HepG2 (cell line): ENCODE data around the gene DDTL. TPM values are rescaled to one million over a fixed set of nuclear protein-coding genes. Genes with fewer than 3 reads are reported as not detected.

Experiments used
- CHCHD3 ChIP-seq: sonication (generic); formaldehyde crosslinking; IDR thresholded peaks from 2 replicates; pipeline ENCODE4 v1.8.0; 2022; ENCODE audit warnings: mild to moderate bottlenecking, missing genetic modification reagents, moderate library complexity
- CREM ChIP-seq, 2 experiments: sonication (generic) in 1 of 2; formaldehyde crosslinking in 1 of 2; IDR thresholded peaks; 2 replicates each; pipeline versions ENCODE4 v1.4.0 to v1.6.1; 2016 to 2020; ENCODE audit warnings: antibody characterized with exemption in 1 of 2, mild to moderate bottlenecking in 1 of 2, missing genetic modification reagents in 1 of 2
- GATAD1 ChIP-seq: IDR thresholded peaks from 2 replicates; pipeline ENCODE4 v1.6.1; 2016; ENCODE audit warnings: missing genetic modification reagents, missing compliant biosample characterization
- HMGXB4 ChIP-seq, 2 experiments: sonication (generic) in 1 of 2; formaldehyde crosslinking in 1 of 2; IDR thresholded peaks; 2 replicates each; pipeline versions ENCODE4 v1.4.0 to v1.6.1; 2018 to 2020; ENCODE audit warnings: missing genetic modification reagents in 2 of 2, borderline replicate concordance in 1 of 2, low read depth in 1 of 2, mild to moderate bottlenecking in 1 of 2, missing biosample characterization in 1 of 2
- HNRNPUL1 ChIP-seq: fragments of 200-400 bp; formaldehyde crosslinking; IDR thresholded peaks from 2 replicates; pipeline ENCODE4 v1.6.1; 2017; ENCODE audit warnings: low read depth, mild to moderate bottlenecking, low read length, moderate library complexity
- MYNN ChIP-seq: sonication (generic); formaldehyde crosslinking; IDR thresholded peaks from 2 replicates; pipeline ENCODE4 v1.4.0; 2020; ENCODE audit warnings: mild to moderate bottlenecking, low read depth, missing genetic modification reagents
- PCBP1 ChIP-seq: fragments of 200-400 bp; formaldehyde crosslinking; IDR thresholded peaks from 2 replicates; pipeline ENCODE4 v1.6.1; 2017; ENCODE audit warnings: mild to moderate bottlenecking, low read depth, low read length, borderline replicate concordance
- PHF8 ChIP-seq: sonication (generic); formaldehyde crosslinking; IDR thresholded peaks from 2 replicates; pipeline ENCODE4 v1.5.0; 2020; ENCODE audit warnings: missing genetic modification reagents
- RFX1 ChIP-seq: fragments of 450-650 bp; IDR thresholded peaks from 2 replicates; pipeline ENCODE4 v1.6.1; 2017
- RORA ChIP-seq: sonication (generic); formaldehyde crosslinking; IDR thresholded peaks from 2 replicates; pipeline ENCODE4 v1.5.0; 2020; ENCODE audit warnings: mild to moderate bottlenecking, missing genetic modification reagents, moderate library complexity
- SRF ChIP-seq: IDR thresholded peaks from 2 replicates; pipeline ENCODE4 v1.6.1; 2011; ENCODE audit warnings: mild to moderate bottlenecking, low read depth, low read length, moderate library complexity
- WIZ ChIP-seq: sonication (generic); formaldehyde crosslinking; IDR thresholded peaks from 2 replicates; pipeline ENCODE4 v1.5.1; 2020; ENCODE audit warnings: mild to moderate bottlenecking, missing genetic modification reagents
- ZNF354B ChIP-seq: sonication (generic); formaldehyde crosslinking; IDR thresholded peaks from 2 replicates; pipeline ENCODE4 v1.8.0; 2022; ENCODE audit warnings: mild to moderate bottlenecking, missing genetic modification reagents
- ZNF616 ChIP-seq: sonication (generic); formaldehyde crosslinking; IDR thresholded peaks from 2 replicates; pipeline ENCODE4 v1.5.0; 2020; ENCODE audit warnings: low read depth, mild to moderate bottlenecking, missing genetic modification reagents
- ZNF770 ChIP-seq: sonication (generic); formaldehyde crosslinking; IDR thresholded peaks from 2 replicates; pipeline ENCODE4 v1.5.0; 2020; ENCODE audit warnings: mild to moderate bottlenecking, missing genetic modification reagents
- polyA plus RNA-seq, 8 experiments: library from polyadenylated mRNA; depleted of rRNA in 3 of 8; stranded (reverse) in 7 of 8; unstranded in 1 of 8; fragments of >200 nt; fragmentation: Illumina TruSeq in 4 of 8; extraction: Trizol in 4 of 8; gene quantifications; 2 replicates each; pipeline versions ENCODE4 v1.2.1 to v1.2.3, GENCODE V29; 2011 to 2016; ENCODE audit warnings: low read depth in 4 of 8, missing spikeins in 1 of 8, mixed read lengths in 1 of 8; ENCODE audit not compliant: insufficient read depth in 1 of 8
- total RNA-seq, 5 experiments: library from RNA; depleted of rRNA; stranded (reverse); fragments of >200 nt; fragmentation: Illumina TruSeq; extraction: Trizol; gene quantifications; 2 replicates each; pipeline ENCODE4 v1.2.3, GENCODE V29; 2016; ENCODE audit warnings: low read depth in 1 of 5
- TF ChIP-seq, protein P1 (sequence below): sonication (generic); formaldehyde crosslinking; IDR thresholded peaks from 2 replicates; pipeline ENCODE4 v1.4.0; 2020; ENCODE audit warnings: missing genetic modification reagents
- TF ChIP-seq, protein P2 (sequence below): IDR thresholded peaks from 2 replicates; pipeline ENCODE4 v1.6.1; 2016; ENCODE audit warnings: low read depth, missing genetic modification reagents, missing compliant biosample characterization

The DDTL gene
- total and polyA plus RNA-seq, 2 of the 13 experiments (the other 11 are each of a cell fraction or from before 2014, with no cell fraction given), result 0.31 TPM; not detected in 1

- TF ChIP-seq, protein P1, sequence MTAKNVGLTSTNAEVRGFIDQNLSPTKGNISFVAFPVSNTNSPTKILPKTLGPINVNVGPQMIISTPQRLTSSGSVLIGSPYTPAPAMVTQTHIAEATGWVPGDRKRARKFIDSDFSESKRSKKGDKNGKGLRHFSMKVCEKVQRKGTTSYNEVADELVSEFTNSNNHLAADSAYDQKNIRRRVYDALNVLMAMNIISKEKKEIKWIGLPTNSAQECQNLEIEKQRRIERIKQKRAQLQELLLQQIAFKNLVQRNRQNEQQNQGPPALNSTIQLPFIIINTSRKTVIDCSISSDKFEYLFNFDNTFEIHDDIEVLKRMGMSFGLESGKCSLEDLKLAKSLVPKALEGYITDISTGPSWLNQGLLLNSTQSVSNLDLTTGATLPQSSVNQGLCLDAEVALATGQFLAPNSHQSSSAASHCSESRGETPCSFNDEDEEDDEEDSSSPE (CRISPR knock-in tag), result 0 out of 2 replicates have a peak, but pooled peaks have one; percentile 26
- TF ChIP-seq HNRNPUL1, result no peak
- no peak; the same call in 1 of the 2 replicates for TF ChIP-seq PHF8 (CRISPR knock-in tag)
- no peak for TF ChIP-seq PCBP1
- no peak for TF ChIP-seq ZNF616
- TF ChIP-seq, protein P2, sequence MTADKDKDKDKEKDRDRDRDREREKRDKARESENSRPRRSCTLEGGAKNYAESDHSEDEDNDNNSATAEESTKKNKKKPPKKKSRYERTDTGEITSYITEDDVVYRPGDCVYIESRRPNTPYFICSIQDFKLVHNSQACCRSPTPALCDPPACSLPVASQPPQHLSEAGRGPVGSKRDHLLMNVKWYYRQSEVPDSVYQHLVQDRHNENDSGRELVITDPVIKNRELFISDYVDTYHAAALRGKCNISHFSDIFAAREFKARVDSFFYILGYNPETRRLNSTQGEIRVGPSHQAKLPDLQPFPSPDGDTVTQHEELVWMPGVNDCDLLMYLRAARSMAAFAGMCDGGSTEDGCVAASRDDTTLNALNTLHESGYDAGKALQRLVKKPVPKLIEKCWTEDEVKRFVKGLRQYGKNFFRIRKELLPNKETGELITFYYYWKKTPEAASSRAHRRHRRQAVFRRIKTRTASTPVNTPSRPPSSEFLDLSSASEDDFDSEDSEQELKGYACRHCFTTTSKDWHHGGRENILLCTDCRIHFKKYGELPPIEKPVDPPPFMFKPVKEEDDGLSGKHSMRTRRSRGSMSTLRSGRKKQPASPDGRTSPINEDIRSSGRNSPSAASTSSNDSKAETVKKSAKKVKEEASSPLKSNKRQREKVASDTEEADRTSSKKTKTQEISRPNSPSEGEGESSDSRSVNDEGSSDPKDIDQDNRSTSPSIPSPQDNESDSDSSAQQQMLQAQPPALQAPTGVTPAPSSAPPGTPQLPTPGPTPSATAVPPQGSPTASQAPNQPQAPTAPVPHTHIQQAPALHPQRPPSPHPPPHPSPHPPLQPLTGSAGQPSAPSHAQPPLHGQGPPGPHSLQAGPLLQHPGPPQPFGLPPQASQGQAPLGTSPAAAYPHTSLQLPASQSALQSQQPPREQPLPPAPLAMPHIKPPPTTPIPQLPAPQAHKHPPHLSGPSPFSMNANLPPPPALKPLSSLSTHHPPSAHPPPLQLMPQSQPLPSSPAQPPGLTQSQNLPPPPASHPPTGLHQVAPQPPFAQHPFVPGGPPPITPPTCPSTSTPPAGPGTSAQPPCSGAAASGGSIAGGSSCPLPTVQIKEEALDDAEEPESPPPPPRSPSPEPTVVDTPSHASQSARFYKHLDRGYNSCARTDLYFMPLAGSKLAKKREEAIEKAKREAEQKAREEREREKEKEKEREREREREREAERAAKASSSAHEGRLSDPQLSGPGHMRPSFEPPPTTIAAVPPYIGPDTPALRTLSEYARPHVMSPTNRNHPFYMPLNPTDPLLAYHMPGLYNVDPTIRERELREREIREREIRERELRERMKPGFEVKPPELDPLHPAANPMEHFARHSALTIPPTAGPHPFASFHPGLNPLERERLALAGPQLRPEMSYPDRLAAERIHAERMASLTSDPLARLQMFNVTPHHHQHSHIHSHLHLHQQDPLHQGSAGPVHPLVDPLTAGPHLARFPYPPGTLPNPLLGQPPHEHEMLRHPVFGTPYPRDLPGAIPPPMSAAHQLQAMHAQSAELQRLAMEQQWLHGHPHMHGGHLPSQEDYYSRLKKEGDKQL (CRISPR knock-in tag), result no peak
- no peak for TF ChIP-seq RFX1
- no peak for TF ChIP-seq MYNN (CRISPR knock-in tag)
- TF ChIP-seq CREM (IDR thresholded peaks at IDR 0.05), result peak; percentile 63; the same call in 1 of the 2 replicates
- TF ChIP-seq CREM (CRISPR knock-in tag; IDR thresholded peaks at IDR 0.05), result no peak
- TF ChIP-seq SRF, result peak; percentile 90
- no peak for TF ChIP-seq ZNF354B (CRISPR knock-in tag)
- TF ChIP-seq RORA (CRISPR knock-in tag), result no peak
- TF ChIP-seq HMGXB4 (CRISPR knock-in tag; IDR thresholded peaks at IDR 0.05; ENCODE audit: borderline replicate concordance in 1 of 2, low read depth in 1 of 2), result 0 out of 4 replicates have a peak, but pooled peaks of 1 of the 2 experiments have one; percentile 19
- peak; percentile 28; the same call in 1 of the 2 replicates for TF ChIP-seq GATAD1 (CRISPR knock-in tag)
- no peak for TF ChIP-seq WIZ (CRISPR knock-in tag)
- no peak for TF ChIP-seq CHCHD3 (CRISPR knock-in tag)
- TF ChIP-seq ZNF770 (CRISPR knock-in tag), result no peak
Measured at GRCh38 chr22:24009227-24010017, 42.7 kb downstream of the DDTL start (continued).
